MCF 10A (cell line): ENCODE data around the gene ATP2A2. TPM values are rescaled to one million over a fixed set of nuclear protein-coding genes. Genes with fewer than 3 reads are reported as not detected.

Source experiments
- BruUV-seq: library from RNA; stranded (reverse); fragments of 400-500 nt; replicated peaks from 2 replicates; lab custom pipeline; 2021; lab: Mats Ljungman, UMichigan
- CTCF ChIA-PET: fragments of 300-600 bp; sonication (Branson Sonifier 250); formaldehyde crosslinking; extraction: SDS; loops from one replicate; lab custom pipeline; 2021; ENCODE audit warnings: antibody characterized with exemption, inconsistent platforms; lab: Yijun Ruan, JAX
- POLR2A ChIA-PET: fragments of 300-600, 350-650 bp; sonication (Branson Sonifier 250); formaldehyde crosslinking; extraction: SDS; loops from one replicate; lab custom pipeline; 2020; ENCODE audit warnings: antibody characterized with exemption, inconsistent platforms; lab: Yijun Ruan, JAX
- DNase-seq: peaks from one replicate; pipeline ENCODE4 v3.0.0-alpha.2; 2018; ENCODE audit not compliant: unreplicated experiment
- H3K27ac Mint-ChIP-seq: one replicate; pipeline ENCODE4 v1.8.0; 2022; ENCODE audit warnings: mild to moderate bottlenecking, low read depth, mixed read lengths; ENCODE audit not compliant: unreplicated experiment
- H3K27me3 Mint-ChIP-seq: one replicate; pipeline ENCODE4 v1.8.0; 2022; ENCODE audit warnings: mixed read lengths; ENCODE audit not compliant: insufficient read depth, unreplicated experiment
- H3K36me3 Mint-ChIP-seq: one replicate; pipeline ENCODE4 v1.8.0; 2022; ENCODE audit warnings: mild to moderate bottlenecking, moderate library complexity, mixed read lengths; ENCODE audit not compliant: insufficient read depth, unreplicated experiment
- H3K4me1 Mint-ChIP-seq: one replicate; pipeline ENCODE4 v1.8.0; 2022; ENCODE audit warnings: mixed read lengths; ENCODE audit not compliant: insufficient read depth, unreplicated experiment
- H3K4me3 Mint-ChIP-seq: one replicate; pipeline ENCODE4 v1.8.0; 2022; ENCODE audit warnings: mild to moderate bottlenecking, moderate library complexity, mixed read lengths; ENCODE audit not compliant: unreplicated experiment
- H3K9me3 Mint-ChIP-seq: one replicate; pipeline ENCODE4 v1.8.0; 2022; ENCODE audit warnings: mixed read lengths; ENCODE audit not compliant: unreplicated experiment
- intact Hi-C: fragments of 100-400 bp; cut with micrococcal nuclease; formaldehyde crosslinking; loops from 2 replicates; pipeline ENCODE4 v1.14.1; 2022
- total RNA-seq: library from RNA; stranded (reverse); gene quantifications from 2 replicates; pipeline ENCODE4 v1.2.3, GENCODE V29; 2022
- TF ChIP-seq, protein P1 (sequence below): fragments of 200-600 bp; IDR thresholded peaks from one replicate; pipeline ENCODE4 v1.8.0; 2022; ENCODE audit warnings: antibody characterized with exemption, mild to moderate bottlenecking; ENCODE audit not compliant: unreplicated experiment

Gene ATP2A2
- total RNA-seq, 1 experiment from 2014 or later, result 272 TPM

DNA sequence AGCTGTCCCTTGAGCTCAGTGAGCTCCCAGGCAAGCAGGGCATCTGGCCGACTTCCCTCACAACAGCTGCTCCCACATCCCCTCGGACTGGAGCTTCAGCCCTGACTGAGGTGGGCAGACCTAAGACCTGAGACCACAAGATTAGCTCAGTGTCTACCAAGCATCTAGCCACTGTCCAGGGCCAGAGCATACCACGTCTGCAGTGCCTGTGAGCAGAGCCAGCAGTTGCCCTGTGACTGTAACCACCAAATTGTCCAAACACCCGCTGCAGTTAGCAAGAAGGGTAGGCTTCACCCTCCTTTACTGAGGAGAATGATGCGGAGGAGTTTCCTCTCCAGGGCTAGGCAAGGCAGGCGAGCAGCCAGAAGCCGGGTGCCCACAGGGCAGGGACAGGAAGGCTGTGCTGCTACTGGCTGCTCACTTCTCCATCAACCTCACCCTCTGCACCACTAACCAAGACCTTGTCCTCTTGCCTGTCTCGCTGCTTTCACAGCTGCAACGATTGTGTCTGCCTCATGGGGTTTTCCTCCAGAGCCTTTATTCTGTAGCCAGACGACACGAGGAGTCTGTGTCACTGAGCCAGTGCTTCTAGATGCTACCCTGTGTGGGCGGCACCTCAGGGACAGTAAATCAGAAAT lies 68.6 kb downstream of the ATP2A2 start:
- Mint-ChIP-seq H3K27me3 (no peaks in the 10 kb centered on the region), H3K9me3 (no peaks in the 10 kb centered on the region), H3K4me3 (no peak overlapping the region), H3K36me3 (peaks cover 71% of the 10 kb centered on the region), H3K27ac (no peak overlapping the region), H3K4me1 (no peaks in the 10 kb centered on the region)
- intact Hi-C loops, result no loop called here
- BruUV-seq, result no TSS peak
- no peak for DNase-seq
- TF ChIP-seq, protein P1, sequence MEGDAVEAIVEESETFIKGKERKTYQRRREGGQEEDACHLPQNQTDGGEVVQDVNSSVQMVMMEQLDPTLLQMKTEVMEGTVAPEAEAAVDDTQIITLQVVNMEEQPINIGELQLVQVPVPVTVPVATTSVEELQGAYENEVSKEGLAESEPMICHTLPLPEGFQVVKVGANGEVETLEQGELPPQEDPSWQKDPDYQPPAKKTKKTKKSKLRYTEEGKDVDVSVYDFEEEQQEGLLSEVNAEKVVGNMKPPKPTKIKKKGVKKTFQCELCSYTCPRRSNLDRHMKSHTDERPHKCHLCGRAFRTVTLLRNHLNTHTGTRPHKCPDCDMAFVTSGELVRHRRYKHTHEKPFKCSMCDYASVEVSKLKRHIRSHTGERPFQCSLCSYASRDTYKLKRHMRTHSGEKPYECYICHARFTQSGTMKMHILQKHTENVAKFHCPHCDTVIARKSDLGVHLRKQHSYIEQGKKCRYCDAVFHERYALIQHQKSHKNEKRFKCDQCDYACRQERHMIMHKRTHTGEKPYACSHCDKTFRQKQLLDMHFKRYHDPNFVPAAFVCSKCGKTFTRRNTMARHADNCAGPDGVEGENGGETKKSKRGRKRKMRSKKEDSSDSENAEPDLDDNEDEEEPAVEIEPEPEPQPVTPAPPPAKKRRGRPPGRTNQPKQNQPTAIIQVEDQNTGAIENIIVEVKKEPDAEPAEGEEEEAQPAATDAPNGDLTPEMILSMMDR, result no peak
- ChIA-PET CTCF (interaction anchor here (0.5 to 0.7 kb wide), 3 partner anchors 9 to 391 kb away, joined by 3 to 4 read pairs (median 3); no protein-coding TSS in a partner anchor), POLR2A (interaction anchor here (0.6 to 7.0 kb wide), 6 partner anchors 9 to 102 kb away, joined by 3 to 25 read pairs (median 4); partner anchors contain the start of gene ATP2A2)

DNA sequence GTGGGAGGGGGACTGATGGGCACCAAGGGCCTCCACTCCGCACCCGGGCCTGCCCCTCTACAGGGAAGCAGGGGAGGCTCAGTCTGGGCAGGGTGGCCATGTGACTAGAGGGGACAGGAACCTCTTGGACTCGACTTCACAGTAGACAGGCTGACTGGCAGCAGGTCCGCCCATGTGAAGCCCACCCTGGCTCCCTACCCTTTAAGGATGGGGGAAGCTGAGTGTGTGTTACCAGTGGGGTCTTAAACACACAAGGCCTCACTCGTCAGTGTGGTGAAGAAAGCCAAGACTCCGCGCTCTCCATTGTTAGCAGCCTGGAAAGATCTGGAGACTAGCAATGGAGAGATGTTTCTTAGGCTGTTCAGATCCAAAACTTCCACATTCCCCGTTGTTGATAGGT lies 70.1 kb downstream of the ATP2A2 start:
- no peak for DNase-seq
- BruUV-seq, result no TSS peak
- CTCF ChIA-PET, result interaction anchor here (0.6 to 0.8 kb wide), 3 partner anchors 8 to 1608 kb away, joined by 3 to 5 read pairs (median 3); no protein-coding TSS in a partner anchor
- intact Hi-C loops, result no loop called here
- POLR2A ChIA-PET, result interaction anchor here (0.7 to 7.0 kb wide), 5 partner anchors 11 to 103 kb away, joined by 3 to 25 read pairs (median 3); no protein-coding TSS in a partner anchor
- TF ChIP-seq, protein P1, result no peak
- Mint-ChIP-seq H3K4me1 (no peaks in the 10 kb centered on the region), H3K36me3 (peaks cover 56% of the 10 kb centered on the region), H3K27me3 (no peaks in the 10 kb centered on the region), H3K4me3 (no peak overlapping the region), H3K27ac (no peak overlapping the region), H3K9me3 (no peaks in the 10 kb centered on the region)

DNA sequence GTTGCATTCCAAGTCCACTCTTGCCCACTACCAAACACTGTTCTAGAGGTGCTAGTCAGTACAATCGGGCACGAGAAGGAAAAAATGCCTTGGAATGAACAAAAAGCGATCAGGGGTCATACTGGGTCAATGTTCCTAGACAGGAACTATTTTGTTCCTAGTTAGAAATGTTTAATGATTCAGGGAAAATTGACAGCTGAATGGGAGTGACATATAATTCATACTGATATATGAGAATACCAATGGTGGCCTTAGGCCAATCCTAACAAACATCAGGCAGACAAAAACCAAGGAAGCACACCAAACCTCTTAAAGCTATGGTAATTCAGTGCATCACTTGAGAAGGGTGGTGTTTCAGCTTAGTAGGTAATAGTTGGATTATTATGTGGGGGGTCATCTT lies 71.4 kb downstream of the ATP2A2 start:
- no peaks in the 10 kb centered on the region for H3K9me3 Mint-ChIP-seq
- H3K4me1 Mint-ChIP-seq, result no peaks in the 10 kb centered on the region
- no TSS peak for BruUV-seq
- peaks cover 46% of the 10 kb centered on the region for H3K36me3 Mint-ChIP-seq
- H3K27me3 Mint-ChIP-seq, result no peaks in the 10 kb centered on the region
- DNase-seq, result no peak
- no peak overlapping the region for H3K27ac Mint-ChIP-seq
- CTCF ChIA-PET, result interaction anchor here (0.6 to 0.7 kb wide), 2 partner anchors 14 to 161 kb away, joined by 3 to 4 read pairs; no protein-coding TSS in a partner anchor
- intact Hi-C loops, result no loop called here
- POLR2A ChIA-PET, result interaction anchor here (0.6 to 7.0 kb wide), 8 partner anchors 12 to 79 kb away, joined by 3 to 25 read pairs (median 4); no protein-coding TSS in a partner anchor
- TF ChIP-seq, protein P1, result no peak
- H3K4me3 Mint-ChIP-seq, result no peak overlapping the region

DNA sequence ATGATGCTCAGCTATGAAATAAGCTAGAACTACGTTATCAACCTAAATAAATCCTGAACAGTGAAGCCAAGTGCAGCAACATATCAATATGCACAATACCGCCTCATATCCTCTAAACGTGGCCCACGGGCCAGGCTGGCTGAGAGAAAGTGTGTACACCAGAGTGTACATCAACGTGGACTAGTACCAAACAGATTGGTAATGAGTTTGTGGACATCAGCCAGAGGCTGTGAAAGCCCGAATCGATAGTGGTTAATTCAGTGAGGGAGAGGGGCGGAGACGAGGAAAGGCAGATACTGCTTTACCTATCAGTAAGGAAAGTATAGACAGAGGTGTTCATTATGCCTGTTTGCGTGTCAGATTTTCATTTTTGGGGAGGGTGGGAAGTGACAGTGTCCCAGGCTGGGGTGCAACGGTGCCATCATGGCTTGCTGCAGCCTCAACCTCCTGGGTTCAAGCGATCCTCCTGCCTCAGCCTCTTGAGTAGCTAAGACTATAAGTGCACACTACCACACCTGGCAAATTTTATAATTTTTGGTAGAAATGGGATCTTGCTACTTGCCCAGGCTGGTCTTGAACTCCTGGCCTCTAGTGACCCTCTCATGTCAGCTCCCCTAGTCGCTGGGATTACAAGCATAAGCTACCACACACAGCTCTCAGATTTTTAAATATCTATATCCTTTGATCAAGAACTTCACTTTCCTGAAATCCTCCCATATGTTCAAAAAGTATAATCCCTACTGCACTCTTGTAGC lies 72.3 kb downstream of the ATP2A2 start:
- TF ChIP-seq, protein P1, result no peak
- H3K36me3 Mint-ChIP-seq, result peaks cover 36% of the 10 kb centered on the region
- no peak for DNase-seq
- H3K27me3 Mint-ChIP-seq, result no peaks in the 10 kb centered on the region
- no TSS peak for BruUV-seq
- ChIA-PET CTCF (interaction anchor here (0.6 to 0.9 kb wide), 4 partner anchors 13 to 249 kb away, joined by 3 to 4 read pairs (median 4); no protein-coding TSS in a partner anchor), POLR2A (interaction anchor here (0.7 to 7.0 kb wide), 7 partner anchors 8 to 78 kb away, joined by 3 to 25 read pairs (median 4); no protein-coding TSS in a partner anchor)
- intact Hi-C loops, result no loop called here
- H3K4me1 Mint-ChIP-seq, result no peaks in the 10 kb centered on the region
- no peak overlapping the region for H3K27ac Mint-ChIP-seq
- H3K9me3 Mint-ChIP-seq, result no peaks in the 10 kb centered on the region
- H3K4me3 Mint-ChIP-seq, result no peak overlapping the region
